Left ventricle myocardium inferior (tissue), 1 donor: ENCODE results near the gene PCNT. TPM values are rescaled to one million over a fixed set of nuclear protein-coding genes. Genes with fewer than 3 reads are reported as not detected.

Experiments used
- DNase-seq: peaks from one replicate; pipeline ENCODE4 v3.0.0-alpha.2; 2020
- H3K27ac ChIP-seq: fragments of 200-600 bp; replicated peaks from 2 replicates; pipeline ENCODE4 v1.8.0; 2021
- H3K27me3 ChIP-seq: fragments of 200-600 bp; 2 replicates; pipeline ENCODE4 v1.8.0; 2021; ENCODE audit warnings: low read depth
- H3K36me3 ChIP-seq: fragments of 200-600 bp; 2 replicates; pipeline ENCODE4 v1.8.0; 2021
- H3K4me1 ChIP-seq: fragments of 200-600 bp; 2 replicates; pipeline ENCODE4 v1.8.0; 2021
- H3K4me3 ChIP-seq: fragments of 200-600 bp; 2 replicates; pipeline ENCODE4 v1.8.0; 2021; ENCODE audit warnings: mild to moderate bottlenecking, moderate library complexity
- H3K9me3 ChIP-seq: fragments of 200-600 bp; replicated peaks from 2 replicates; pipeline ENCODE4 v1.8.0; 2021
- intact Hi-C: fragments of 100-400 bp; cut with micrococcal nuclease; formaldehyde crosslinking; loops from one replicate; pipeline ENCODE4 v1.11.0; 2022
- total RNA-seq: library from RNA; stranded (reverse); fragmentation: NEBNext Ultra II Directional; extraction: Animal tissue kit (Norgen Biotek cat#: 25700); gene quantifications from one replicate; pipeline ENCODE4 v1.2.1, GENCODE V29; 2021
- TF ChIP-seq, protein P1 (sequence below): fragments of 200-600 bp; IDR thresholded peaks from 2 replicates; pipeline ENCODE4 v1.8.0; 2021; ENCODE audit warnings: antibody characterized with exemption, mild to moderate bottlenecking, borderline replicate concordance
- donor health status: DM: no; HTN: yes; CAD: no; lungs with severe emphysema.

Gene PCNT
- total RNA-seq, 1 donor from 2014 or later = 36.3 TPM

DNA sequence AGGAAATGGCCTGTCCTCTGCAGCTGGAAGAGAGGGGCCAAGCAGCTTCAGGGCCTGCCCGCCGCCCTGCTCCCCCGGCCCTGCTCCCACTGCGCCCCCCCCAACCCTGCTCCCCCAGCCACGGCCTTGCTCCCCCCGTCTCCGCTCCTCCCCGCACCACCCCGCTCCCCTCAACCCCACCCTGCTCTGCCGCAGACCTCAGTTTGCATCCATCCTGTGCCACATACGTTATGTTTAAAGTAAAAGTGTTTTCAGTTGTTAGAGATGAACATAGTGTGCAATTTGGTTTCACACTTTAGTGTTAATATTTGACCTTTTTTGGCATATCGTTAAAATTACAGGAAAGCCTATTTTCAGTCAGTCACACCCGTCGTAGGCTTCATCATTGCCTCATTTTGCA lies 100.7 kb downstream of the PCNT start:
- no peak for DNase-seq
- H3K27me3 ChIP-seq = no peaks in the 10 kb centered on the region
- H3K36me3 ChIP-seq = peaks cover 84% of the 10 kb centered on the region
- intact Hi-C loops = no loop called here
- no peaks in the 10 kb centered on the region for H3K9me3 ChIP-seq
- no peaks in the 10 kb centered on the region for H3K4me1 ChIP-seq
- H3K4me3 ChIP-seq = no peak overlapping the region
- TF ChIP-seq, protein P1, sequence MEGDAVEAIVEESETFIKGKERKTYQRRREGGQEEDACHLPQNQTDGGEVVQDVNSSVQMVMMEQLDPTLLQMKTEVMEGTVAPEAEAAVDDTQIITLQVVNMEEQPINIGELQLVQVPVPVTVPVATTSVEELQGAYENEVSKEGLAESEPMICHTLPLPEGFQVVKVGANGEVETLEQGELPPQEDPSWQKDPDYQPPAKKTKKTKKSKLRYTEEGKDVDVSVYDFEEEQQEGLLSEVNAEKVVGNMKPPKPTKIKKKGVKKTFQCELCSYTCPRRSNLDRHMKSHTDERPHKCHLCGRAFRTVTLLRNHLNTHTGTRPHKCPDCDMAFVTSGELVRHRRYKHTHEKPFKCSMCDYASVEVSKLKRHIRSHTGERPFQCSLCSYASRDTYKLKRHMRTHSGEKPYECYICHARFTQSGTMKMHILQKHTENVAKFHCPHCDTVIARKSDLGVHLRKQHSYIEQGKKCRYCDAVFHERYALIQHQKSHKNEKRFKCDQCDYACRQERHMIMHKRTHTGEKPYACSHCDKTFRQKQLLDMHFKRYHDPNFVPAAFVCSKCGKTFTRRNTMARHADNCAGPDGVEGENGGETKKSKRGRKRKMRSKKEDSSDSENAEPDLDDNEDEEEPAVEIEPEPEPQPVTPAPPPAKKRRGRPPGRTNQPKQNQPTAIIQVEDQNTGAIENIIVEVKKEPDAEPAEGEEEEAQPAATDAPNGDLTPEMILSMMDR = no peak
- H3K27ac ChIP-seq = no peak overlapping the region

DNA sequence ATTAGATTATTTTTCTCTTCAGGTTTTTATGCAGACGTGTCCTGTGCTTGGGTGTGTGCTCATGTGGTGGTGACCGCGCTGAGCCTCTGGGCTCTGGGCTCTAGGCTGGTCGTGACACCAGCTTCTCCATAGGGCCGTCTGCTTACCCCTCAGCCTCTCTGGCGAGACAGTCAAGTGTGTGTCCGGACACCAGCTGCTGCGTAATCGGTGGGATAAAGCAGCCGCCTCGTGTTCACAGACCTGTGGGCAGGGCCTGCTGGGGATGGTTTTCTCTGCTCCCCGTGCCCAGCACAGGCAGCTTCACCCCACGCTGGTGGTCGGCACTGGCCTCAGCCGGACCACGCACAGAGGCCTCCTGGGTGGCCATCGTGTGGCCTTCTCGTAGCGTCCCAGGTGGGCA lies 101.1 kb downstream of the PCNT start:
- Histone ChIP-seq H3K4me3 (no peak overlapping the region), H3K9me3 (no peaks in the 10 kb centered on the region), H3K27ac (no peak overlapping the region), H3K4me1 (no peaks in the 10 kb centered on the region), H3K27me3 (no peaks in the 10 kb centered on the region), H3K36me3 (peaks cover 84% of the 10 kb centered on the region)
- intact Hi-C loops = no loop called here
- no peak for DNase-seq
- TF ChIP-seq, protein P1 = no peak

DNA sequence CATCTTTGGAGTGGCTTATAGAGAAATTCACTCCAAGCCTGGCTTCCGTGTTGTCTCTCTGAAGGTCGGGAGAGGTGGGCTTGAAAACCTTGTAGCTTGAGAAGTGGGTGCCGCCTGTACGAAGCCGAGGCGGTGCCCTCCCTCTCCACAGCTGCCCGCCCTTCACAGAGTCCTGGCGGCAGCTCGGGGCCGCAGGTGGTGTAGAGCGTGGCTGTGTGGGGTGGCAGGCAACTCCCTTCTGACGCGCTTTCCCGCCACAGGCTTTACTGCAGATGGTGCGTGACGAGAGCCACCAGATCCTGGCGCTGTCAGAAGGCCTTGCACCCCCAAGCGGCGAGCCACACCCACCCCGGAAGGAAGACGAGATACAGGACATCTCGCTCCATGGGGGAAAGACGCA lies 101.6 kb downstream of the PCNT start:
- DNase-seq = no peak
- Histone ChIP-seq H3K4me3 (no peak overlapping the region), H3K36me3 (peaks cover 84% of the 10 kb centered on the region), H3K9me3 (no peaks in the 10 kb centered on the region), H3K27me3 (no peaks in the 10 kb centered on the region), H3K27ac (no peak overlapping the region), H3K4me1 (no peaks in the 10 kb centered on the region)
- intact Hi-C loops = no loop called here
- TF ChIP-seq, protein P1 = no peak

- Histone ChIP-seq H3K9me3 (no peaks in the 10 kb centered on the region), H3K4me3 (no peak overlapping the region), H3K36me3 (peaks cover 84% of the 10 kb centered on the region), H3K27me3 (no peaks in the 10 kb centered on the region), H3K4me1 (no peaks in the 10 kb centered on the region), H3K27ac (no peak overlapping the region)
- TF ChIP-seq, protein P1 = no peak
- intact Hi-C loops = no loop called here
- DNase-seq = no peak
Measured at GRCh38 chr21:46426313-46427046, 102.5 kb downstream of the PCNT start.

DNA sequence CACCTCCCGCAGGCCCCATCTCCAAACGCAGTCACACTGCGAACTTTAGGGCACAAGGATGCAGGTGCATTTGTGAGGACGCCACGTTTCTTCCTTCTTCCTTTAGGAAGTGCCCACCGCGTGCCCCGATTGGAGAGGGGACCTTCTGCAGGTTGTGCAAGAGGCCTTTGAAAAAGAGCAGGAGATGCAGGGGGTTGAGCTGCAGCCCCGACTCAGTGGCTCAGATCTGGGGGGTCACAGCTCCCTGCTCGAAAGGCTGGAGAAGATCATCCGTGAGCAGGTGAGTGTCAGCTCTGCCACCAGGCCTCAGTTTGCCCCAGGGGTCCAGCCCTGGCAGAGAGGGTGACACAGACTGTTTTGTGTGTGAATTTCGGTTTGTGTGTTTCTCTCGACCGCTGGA lies 103.6 kb downstream of the PCNT start:
- Histone ChIP-seq H3K27ac (no peak overlapping the region), H3K27me3 (no peaks in the 10 kb centered on the region), H3K9me3 (no peaks in the 10 kb centered on the region), H3K4me3 (no peak overlapping the region), H3K36me3 (peaks cover 83% of the 10 kb centered on the region), H3K4me1 (no peaks in the 10 kb centered on the region)
- intact Hi-C loops = no loop called here
- TF ChIP-seq, protein P1 = no peak
- no peak for DNase-seq
